Activated naive CD4-positive, alpha-beta T cell treated with anti-CD3 and anti-CD28 coated beads for 36 hours (primary cell): ENCODE measurements around the gene TMEM87B. TPM values are rescaled to one million over a fixed set of nuclear protein-coding genes. Genes with fewer than 3 reads are reported as not detected.
"Not testable (repeated sequence)": the region's sequence is repeated elsewhere in the genome, so short reads cannot be mapped to it uniquely, and the experiment has no call there.

Experiments
- CTCF ChIA-PET: fragments of 350-600 bp; sonication (Branson Sonifier 250); formaldehyde crosslinking; loops from one replicate; lab custom pipeline; 2021; ENCODE audit warnings: antibody characterized with exemption; lab: Charles Lee
- DNase-seq: peaks from one replicate; pipeline ENCODE4 v3.0.0-alpha.2; 2020
- H3K27ac Mint-ChIP-seq: one replicate; pipeline ENCODE4 v1.8.0; 2021; ENCODE audit warnings: mild to moderate bottlenecking, mixed read lengths
- H3K27me3 Mint-ChIP-seq: one replicate; pipeline ENCODE4 v1.8.0; 2021; ENCODE audit warnings: low read depth, mixed read lengths
- H3K36me3 Mint-ChIP-seq: one replicate; pipeline ENCODE4 v1.8.0; 2021; ENCODE audit warnings: low read depth, mixed read lengths
- H3K4me1 Mint-ChIP-seq: one replicate; pipeline ENCODE4 v1.8.0; 2021; ENCODE audit warnings: low read depth, mixed read lengths
- H3K4me3 Mint-ChIP-seq: one replicate; pipeline ENCODE4 v1.8.0; 2021; ENCODE audit warnings: mild to moderate bottlenecking, moderate library complexity, mixed read lengths
- H3K9me3 Mint-ChIP-seq: one replicate; pipeline ENCODE4 v1.8.0; 2021; ENCODE audit warnings: mixed read lengths
- intact Hi-C: fragments of 100-400 bp; cut with micrococcal nuclease; formaldehyde crosslinking; loops from one replicate; pipeline ENCODE4 v1.15.1; 2023
- total RNA-seq, 2 experiments: library from RNA; stranded (reverse); gene quantifications; one replicate each; pipeline ENCODE4 v1.2.3, GENCODE V29; 2021

Gene TMEM87B
- total RNA-seq, 2 experiments from 2014 or later = 10.5 to 12.0 TPM

GRCh38 chr2:112138159-112139032, 83.3 kb downstream of the TMEM87B start, which contains the start of gene FBLN7:
Gene FBLN7 (plus strand): TSS chr2:112138385. CDS start chr2:112138656, 271 bp downstream.
- H3K4me3 Mint-ChIP-seq = peak within 1 kb of the TSS; percentile 62
- CTCF ChIA-PET = interaction anchor here (1.0 kb wide), 1 partner anchor 17 kb away, joined by 3 read pairs; no protein-coding TSS in a partner anchor
- no peaks in the 10 kb centered on the region for H3K36me3 Mint-ChIP-seq
- peak within 1 kb of the TSS; percentile 55 for H3K27ac Mint-ChIP-seq
- peaks cover 23% of the 10 kb centered on the region for H3K27me3 Mint-ChIP-seq
- peaks cover 1% of the 10 kb centered on the region for H3K9me3 Mint-ChIP-seq
- peaks cover 7% of the 10 kb centered on the region for H3K4me1 Mint-ChIP-seq
- intact Hi-C loops = loop anchor here (5.0 kb wide), 2 partner anchors 49 to 119 kb away; partner anchors contain the start of gene ZC3H8
- DNase-seq = peak; percentile 22

- H3K9me3 Mint-ChIP-seq, H3K36me3 Mint-ChIP-seq, H3K4me1 Mint-ChIP-seq, CTCF ChIA-PET, H3K4me3 Mint-ChIP-seq, H3K27ac Mint-ChIP-seq, DNase-seq: not testable (repeated sequence)
- intact Hi-C loops = loop anchor here (5.0 kb wide), 2 partner anchors 48 to 118 kb away; partner anchors contain the start of gene ZC3H8
- H3K27me3 Mint-ChIP-seq = peaks cover 23% of the 10 kb centered on the region
Observed at GRCh38 chr2:112139033-112139614, 84.1 kb downstream of the TMEM87B start.

GRCh38 chr2:112139661-112140204, 84.7 kb downstream of the TMEM87B start:
- not testable (repeated sequence) for H3K4me3 Mint-ChIP-seq, H3K4me1 Mint-ChIP-seq, DNase-seq, H3K27ac Mint-ChIP-seq, H3K9me3 Mint-ChIP-seq, H3K36me3 Mint-ChIP-seq
- CTCF ChIA-PET = interaction anchor here (1.4 kb wide), 1 partner anchor 18 kb away, joined by 6 read pairs; no protein-coding TSS in a partner anchor
- peaks cover 23% of the 10 kb centered on the region for H3K27me3 Mint-ChIP-seq
- intact Hi-C loops = loop anchor here (5.0 kb wide), 2 partner anchors 48 to 118 kb away; partner anchors contain the start of gene ZC3H8

DNA sequence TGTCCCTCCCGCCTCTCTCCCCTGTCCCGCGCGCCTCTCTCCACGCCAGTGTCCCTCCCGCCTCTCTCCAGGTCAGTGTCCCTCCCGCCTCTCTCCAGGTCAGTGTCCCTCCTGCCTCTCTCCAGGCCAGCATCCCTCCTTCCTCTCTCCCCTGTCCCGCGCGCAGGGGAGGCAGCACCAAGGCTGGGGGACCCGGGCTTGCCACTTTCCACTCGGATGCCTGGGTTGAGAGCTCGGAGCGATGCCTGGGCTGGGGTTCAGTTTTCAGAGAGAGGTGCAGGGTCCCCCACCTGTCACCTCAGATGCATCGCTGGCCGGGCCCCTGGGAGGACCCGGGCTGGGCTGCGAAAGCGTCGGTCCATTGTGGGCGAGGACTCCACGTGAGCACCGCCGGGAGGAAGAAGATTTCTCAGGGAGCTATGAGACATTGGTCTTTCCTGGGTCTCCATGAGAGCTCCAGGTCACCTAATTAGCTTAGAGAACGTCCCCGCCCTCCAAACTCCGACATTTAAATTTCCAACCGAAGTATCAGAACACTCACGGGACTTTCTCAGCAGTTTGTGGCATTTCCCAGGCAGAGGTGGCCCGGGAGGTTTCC, 85.2 kb downstream of the TMEM87B start:
- H3K27me3 Mint-ChIP-seq = peaks cover 23% of the 10 kb centered on the region
- CTCF ChIA-PET = interaction anchor here (0.6 to 1.4 kb wide), 2 partner anchors 19 to 169 kb away, joined by 3 to 6 read pairs; no protein-coding TSS in a partner anchor
- H3K27ac Mint-ChIP-seq = no peak overlapping the region
- peaks cover 7% of the 10 kb centered on the region for H3K4me1 Mint-ChIP-seq
- H3K9me3 Mint-ChIP-seq = no peaks in the 10 kb centered on the region
- no peak for DNase-seq
- intact Hi-C loops = no loop called here
- peak overlapping the region; percentile 7 for H3K4me3 Mint-ChIP-seq
- no peaks in the 10 kb centered on the region for H3K36me3 Mint-ChIP-seq

GRCh38 chr2:112140899-112141625, 86.0 kb downstream of the TMEM87B start:
- Mint-ChIP-seq H3K4me1 (peaks cover 7% of the 10 kb centered on the region), H3K9me3 (no peaks in the 10 kb centered on the region), H3K27ac (no peak overlapping the region), H3K4me3 (no peak overlapping the region), H3K36me3 (no peaks in the 10 kb centered on the region), H3K27me3 (peaks cover 23% of the 10 kb centered on the region)
- no peak for DNase-seq
- intact Hi-C loops = no loop called here
- CTCF ChIA-PET = interaction anchor here (0.6 to 1.4 kb wide), 2 partner anchors 19 to 169 kb away, joined by 3 to 6 read pairs; no protein-coding TSS in a partner anchor

DNA sequence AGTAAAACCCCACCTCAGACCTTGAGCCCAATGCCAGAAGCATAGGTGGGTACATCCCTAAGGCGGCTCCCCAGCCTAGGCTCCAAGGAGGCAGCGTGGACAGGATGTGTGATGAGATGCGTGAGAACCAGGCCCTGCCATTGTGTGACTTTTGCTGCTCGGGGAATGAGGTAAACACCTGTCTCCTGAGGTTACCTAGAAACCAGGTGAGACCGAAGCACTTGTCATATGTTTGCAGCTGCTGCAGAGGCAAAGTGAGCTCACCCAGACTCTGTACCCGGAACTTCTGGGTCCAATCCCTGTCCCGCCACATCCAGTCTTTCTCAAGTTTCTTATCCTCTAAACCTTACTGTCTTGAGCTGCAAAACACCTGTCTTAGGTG, 86.5 kb downstream of the TMEM87B start:
- intact Hi-C loops = no loop called here
- Mint-ChIP-seq H3K4me1 (peaks cover 7% of the 10 kb centered on the region), H3K27ac (no peak overlapping the region), H3K27me3 (peaks cover 19% of the 10 kb centered on the region), H3K9me3 (no peaks in the 10 kb centered on the region), H3K36me3 (no peaks in the 10 kb centered on the region), H3K4me3 (no peak overlapping the region)
- no peak for DNase-seq
- CTCF ChIA-PET = no interaction called here

- no peak overlapping the region for H3K27ac Mint-ChIP-seq
- H3K27me3 Mint-ChIP-seq = peaks cover 15% of the 10 kb centered on the region
- no peak for DNase-seq
- no peaks in the 10 kb centered on the region for H3K36me3 Mint-ChIP-seq
- no peaks in the 10 kb centered on the region for H3K9me3 Mint-ChIP-seq
- intact Hi-C loops = no loop called here
- H3K4me1 Mint-ChIP-seq = peaks cover 4% of the 10 kb centered on the region
- CTCF ChIA-PET = no interaction called here
- no peak overlapping the region for H3K4me3 Mint-ChIP-seq
Observed at GRCh38 chr2:112142525-112143078, 87.5 kb downstream of the TMEM87B start.

DNA sequence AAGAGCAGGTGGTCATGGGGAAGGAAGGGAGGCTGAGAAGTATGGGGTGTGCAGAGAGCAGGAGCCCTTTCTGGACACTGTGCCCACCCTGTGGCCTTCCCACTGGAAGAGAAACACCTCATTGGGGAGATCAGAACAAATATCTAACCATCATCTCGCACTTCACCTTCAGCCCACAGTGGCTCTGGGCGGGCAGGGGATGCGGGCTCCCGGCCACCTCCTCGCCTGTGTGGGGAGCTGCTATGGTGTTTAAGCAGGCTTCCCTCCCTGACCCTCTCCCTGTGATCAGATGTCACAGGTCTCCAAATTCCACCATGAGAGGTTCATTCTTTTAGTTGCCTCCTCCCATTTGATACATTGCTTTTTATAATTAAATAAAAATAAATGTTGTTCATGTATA, 88.1 kb downstream of the TMEM87B start:
- intact Hi-C loops = no loop called here
- Mint-ChIP-seq H3K9me3 (no peaks in the 10 kb centered on the region), H3K4me1 (no peaks in the 10 kb centered on the region)

DNA sequence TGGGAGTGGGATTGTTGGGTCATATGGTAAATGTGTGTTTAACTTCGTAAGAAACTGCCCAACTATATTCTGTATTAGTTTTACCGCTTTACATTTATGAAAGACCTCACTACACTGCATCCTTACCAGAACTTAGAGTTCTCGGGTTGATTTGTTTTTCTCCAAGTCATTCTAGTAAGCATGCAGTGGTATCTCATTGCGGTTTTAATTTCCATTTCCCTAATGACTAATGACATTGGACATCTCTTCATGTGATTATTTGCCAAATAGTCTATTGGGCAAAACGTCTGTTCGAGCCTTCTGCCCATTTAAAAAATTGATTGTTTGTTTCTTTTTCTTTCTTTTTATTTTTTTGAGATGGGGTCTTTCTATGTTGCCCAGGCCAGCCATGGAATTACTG, 89.9 kb downstream of the TMEM87B start:
- intact Hi-C loops = no loop called here
- Mint-ChIP-seq H3K27me3 (peaks cover 7% of the 10 kb centered on the region), H3K9me3 (no peaks in the 10 kb centered on the region), H3K4me1 (no peaks in the 10 kb centered on the region), H3K36me3 (no peaks in the 10 kb centered on the region), H3K27ac (no peak overlapping the region), H3K4me3 (no peak overlapping the region)
- no peak for DNase-seq
- CTCF ChIA-PET = interaction anchor here (0.6 kb wide), 1 partner anchor 25 kb away, joined by 5 read pairs; no protein-coding TSS in a partner anchor

More for the DNA sequence above, 88.1 kb downstream of the TMEM87B start:
- no peak overlapping the region for H3K27ac Mint-ChIP-seq
- DNase-seq = no peak
- H3K36me3 Mint-ChIP-seq = no peaks in the 10 kb centered on the region
- CTCF ChIA-PET = no interaction called here
- peaks cover 11% of the 10 kb centered on the region for H3K27me3 Mint-ChIP-seq
- no peak overlapping the region for H3K4me3 Mint-ChIP-seq

DNA sequence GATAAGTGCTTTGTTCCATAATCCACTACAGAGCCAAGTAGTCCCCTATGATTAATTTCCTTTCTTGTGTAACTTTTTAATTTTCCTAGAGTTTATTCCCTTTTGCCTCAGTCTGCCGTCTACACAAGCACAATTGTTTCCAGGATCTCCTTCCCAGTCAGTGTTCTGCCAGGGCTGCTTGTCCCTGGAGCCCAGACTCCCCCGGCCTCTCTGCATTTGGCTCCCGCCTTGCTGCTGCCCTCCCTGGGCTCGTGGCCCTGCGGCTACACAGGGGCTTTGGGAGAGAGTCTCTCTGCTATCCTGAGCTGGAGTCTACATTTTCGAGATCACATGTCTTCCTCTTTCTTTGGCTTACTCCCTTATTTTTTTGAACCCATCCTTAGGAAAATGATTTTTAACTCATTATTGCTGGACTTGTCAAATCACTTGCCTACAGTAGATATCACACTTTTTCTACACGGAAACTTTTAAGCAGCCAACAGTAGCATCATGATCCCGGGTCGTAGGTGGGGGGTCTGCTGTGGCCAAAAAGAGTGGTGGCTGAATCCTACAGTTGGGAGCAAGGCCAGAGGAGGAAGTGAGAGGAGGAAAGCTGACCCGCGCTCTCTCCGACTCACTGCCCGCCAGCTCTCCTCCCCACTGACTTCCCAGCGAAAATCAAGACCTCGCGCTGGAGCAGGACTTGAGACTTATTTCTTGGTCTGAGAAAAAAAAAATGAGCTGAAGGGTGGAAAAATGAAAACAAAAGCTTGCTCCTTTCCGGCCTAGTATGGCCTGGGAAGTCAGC, 92.5 kb downstream of the TMEM87B start:
- DNase-seq = no peak
- Mint-ChIP-seq H3K36me3 (no peaks in the 10 kb centered on the region), H3K4me3 (no peak overlapping the region), H3K4me1 (no peaks in the 10 kb centered on the region), H3K27me3 (no peaks in the 10 kb centered on the region), H3K9me3 (no peaks in the 10 kb centered on the region), H3K27ac (no peak overlapping the region)
- intact Hi-C loops = no loop called here
- CTCF ChIA-PET = interaction anchor here (0.5 to 1.1 kb wide), 5 partner anchors 14 to 401 kb away, joined by 3 to 5 read pairs (median 3); no protein-coding TSS in a partner anchor
